ENCODE results near the gene GRIP2.
"Not testable (repeated sequence)": the region's sequence is repeated elsewhere in the genome, so short reads cannot be mapped to it uniquely, and the experiment has no call there.

The GRIP2 gene

GRCh38 chr3:14519406-14519805, 20.7 kb downstream of the GRIP2 start:
- DNase-seq: no peak

- DNase-seq: no peak
These were observed 21.2 kb downstream of the GRIP2 start for GRCh38 chr3:14518893-14519292.

GRCh38 chr3:14518432-14518802, 21.7 kb downstream of the GRIP2 start:
- DNase-seq: no peak

- no peak for DNase-seq
These were observed 22.3 kb downstream of the GRIP2 start for GRCh38 chr3:14517601-14518431.

- no peak for DNase-seq
These were observed 23.3 kb downstream of the GRIP2 start for GRCh38 chr3:14516738-14517345.

GRCh38 chr3:14515526-14515925, 24.6 kb downstream of the GRIP2 start:
- not testable (repeated sequence) for DNase-seq

- no peak for DNase-seq
These were observed 25.8 kb downstream of the GRIP2 start for GRCh38 chr3:14514323-14514720.

- DNase-seq: no peak
These were observed 26.4 kb downstream of the GRIP2 start for GRCh38 chr3:14513566-14514322.

- DNase-seq: no peak
These were observed 27.2 kb downstream of the GRIP2 start for GRCh38 chr3:14512942-14513327.

- DNase-seq: no peak
These were observed 27.7 kb downstream of the GRIP2 start for GRCh38 chr3:14512281-14512941.

GRCh38 chr3:14511623-14512280, 28.4 kb downstream of the GRIP2 start:
- DNase-seq: no peak

GRCh38 chr3:14510838-14511622, 29.1 kb downstream of the GRIP2 start:
- DNase-seq: no peak

- DNase-seq: no peak
These were observed 30.4 kb downstream of the GRIP2 start for GRCh38 chr3:14509796-14510100.

GRCh38 chr3:14508966-14509795, 31.0 kb downstream of the GRIP2 start:
- DNase-seq: peak; percentile 84 to 87

- no peak for DNase-seq
These were observed 31.7 kb downstream of the GRIP2 start for GRCh38 chr3:14508505-14508819.

GRCh38 chr3:14507757-14508504, 32.2 kb downstream of the GRIP2 start:
- no peak for DNase-seq

GRCh38 chr3:14507305-14507741, 32.8 kb downstream of the GRIP2 start:
- DNase-seq: no peak

- DNase-seq: no peak
These were observed 33.4 kb downstream of the GRIP2 start for GRCh38 chr3:14506626-14507304.

GRCh38 chr3:14505803-14506500, 34.2 kb downstream of the GRIP2 start:
- DNase-seq: no peak
